ENCODE data around the gene EFCAB9. TPM values are rescaled to one million over a fixed set of nuclear protein-coding genes. Genes with fewer than 3 reads are reported as not detected.

EFCAB9 gene
- total and polyA plus RNA-seq, 9 donors = not detected

DNA sequence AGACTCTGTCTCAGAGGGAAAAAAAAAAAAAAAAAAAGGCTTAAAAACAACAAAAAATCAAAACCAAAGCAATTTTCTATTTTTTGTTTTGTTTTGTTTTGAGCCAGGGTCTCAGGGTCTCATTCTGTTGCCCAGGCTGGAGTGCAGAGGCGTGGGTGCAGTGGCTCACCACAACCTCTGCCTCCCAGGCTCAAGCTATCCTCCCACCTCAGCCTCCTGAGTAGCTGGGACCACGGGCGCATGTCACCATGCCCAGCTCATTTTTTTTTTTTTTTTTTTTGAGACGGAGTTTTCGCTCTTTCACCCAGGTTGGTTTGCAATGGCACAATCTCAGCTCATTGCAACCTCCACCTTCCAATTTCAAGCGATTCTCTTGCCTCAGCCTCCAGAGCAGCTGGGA is 11.7 kb upstream of the EFCAB9 start:
- Histone ChIP-seq H3K27me3 (no peaks in the 10 kb centered on the region), H3K27ac (no peak overlapping the region), H3K36me3 (no peaks in the 10 kb centered on the region), H3K9me3 (no peaks in the 10 kb centered on the region), H3K4me1 (ENCODE audit: insufficient read depth) (no peaks in the 10 kb centered on the region), H3K4me3 (no peak overlapping the region)
- DNase-seq = no peak
- TF ChIP-seq, protein P1, sequence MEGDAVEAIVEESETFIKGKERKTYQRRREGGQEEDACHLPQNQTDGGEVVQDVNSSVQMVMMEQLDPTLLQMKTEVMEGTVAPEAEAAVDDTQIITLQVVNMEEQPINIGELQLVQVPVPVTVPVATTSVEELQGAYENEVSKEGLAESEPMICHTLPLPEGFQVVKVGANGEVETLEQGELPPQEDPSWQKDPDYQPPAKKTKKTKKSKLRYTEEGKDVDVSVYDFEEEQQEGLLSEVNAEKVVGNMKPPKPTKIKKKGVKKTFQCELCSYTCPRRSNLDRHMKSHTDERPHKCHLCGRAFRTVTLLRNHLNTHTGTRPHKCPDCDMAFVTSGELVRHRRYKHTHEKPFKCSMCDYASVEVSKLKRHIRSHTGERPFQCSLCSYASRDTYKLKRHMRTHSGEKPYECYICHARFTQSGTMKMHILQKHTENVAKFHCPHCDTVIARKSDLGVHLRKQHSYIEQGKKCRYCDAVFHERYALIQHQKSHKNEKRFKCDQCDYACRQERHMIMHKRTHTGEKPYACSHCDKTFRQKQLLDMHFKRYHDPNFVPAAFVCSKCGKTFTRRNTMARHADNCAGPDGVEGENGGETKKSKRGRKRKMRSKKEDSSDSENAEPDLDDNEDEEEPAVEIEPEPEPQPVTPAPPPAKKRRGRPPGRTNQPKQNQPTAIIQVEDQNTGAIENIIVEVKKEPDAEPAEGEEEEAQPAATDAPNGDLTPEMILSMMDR (IDR thresholded peaks at IDR 0.05) = no peak
- no peak for TF ChIP-seq POLR2A (IDR thresholded peaks at IDR 0.05)
- no peak for TF ChIP-seq EP300 (IDR thresholded peaks at IDR 0.05)
- WGBS, 3 donors = 94 to 97% (median 96%) methylated on average over 6 of the region's 6 CpGs
- intact Hi-C loops (cut with DNase I) = loop anchor here in 3 of 4 donors (10.0 kb wide), 2 partner anchors 267 to 767 kb away; partner anchors contain the start of gene FGF18 (in 1 of the 3)

DNA sequence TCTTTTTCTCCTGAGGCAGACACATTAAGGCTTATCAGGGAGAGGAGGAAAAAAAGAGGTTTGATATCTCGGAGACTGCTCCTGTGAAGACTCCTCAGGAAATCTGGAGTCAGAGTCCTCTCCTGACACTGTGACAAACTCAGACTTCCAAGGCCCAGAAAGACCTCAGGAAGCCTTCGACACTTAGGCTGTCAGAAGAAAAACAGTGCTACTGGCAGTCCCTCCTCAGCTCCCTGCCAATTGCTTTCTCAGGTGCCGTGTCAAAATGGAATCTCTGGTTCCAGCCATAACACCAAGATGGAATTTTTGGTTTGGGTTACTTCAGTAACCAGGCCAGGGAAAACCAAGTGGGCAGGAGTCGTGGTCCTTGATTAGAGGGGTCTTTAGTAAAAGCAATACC is 10.1 kb upstream of the EFCAB9 start:
- intact Hi-C loops (cut with DNase I) = loop anchor here in 3 of 4 donors (10.0 kb wide), 2 partner anchors 269 to 769 kb away; partner anchors contain the start of gene FGF18 (in 1 of the 3)
- TF ChIP-seq EP300 (IDR thresholded peaks at IDR 0.05) = no peak
- TF ChIP-seq, protein P1 (IDR thresholded peaks at IDR 0.05) = no peak
- no peak for TF ChIP-seq POLR2A (IDR thresholded peaks at IDR 0.05)
- Histone ChIP-seq H3K9me3 (no peaks in the 10 kb centered on the region), H3K27me3 (no peaks in the 10 kb centered on the region), H3K4me3 (no peak overlapping the region), H3K36me3 (no peaks in the 10 kb centered on the region), H3K27ac (no peak overlapping the region), H3K4me1 (ENCODE audit: insufficient read depth) (no peaks in the 10 kb centered on the region)
- DNase-seq = no peak
- WGBS, 3 donors = 89 to 96% (median 90%) methylated on average over 4 of the region's 4 CpGs

- TF ChIP-seq EP300 (IDR thresholded peaks at IDR 0.05) (no peak), POLR2A (IDR thresholded peaks at IDR 0.05) (no peak)
- TF ChIP-seq, protein P1 (IDR thresholded peaks at IDR 0.05) = no peak
- no peaks in the 10 kb centered on the region for H3K9me3 ChIP-seq
- H3K27ac ChIP-seq = no peak overlapping the region
- H3K4me1 ChIP-seq (ENCODE audit: insufficient read depth) = no peaks in the 10 kb centered on the region
- no peak overlapping the region for H3K4me3 ChIP-seq
- no peak for DNase-seq
- no peaks in the 10 kb centered on the region for H3K36me3 ChIP-seq
- H3K27me3 ChIP-seq = no peaks in the 10 kb centered on the region
- 87 to 90% (median 90%) methylated on average over 10 of the region's 10 CpGs for WGBS, 3 donors
- intact Hi-C loops (cut with DNase I) = loop anchor here (5.0 to 10.0 kb wide), 5 partner anchors 73 to 770 kb away; partner anchors contain the start of genes FGF18 (in 1 of the 4) and UBTD2 (in 1 of the 4)
These were observed 8.9 kb upstream of the EFCAB9 start for GRCh38 chr5:172185096-172185461.

GRCh38 chr5:172186114-172186695 is 7.8 kb upstream of the EFCAB9 start:
- intact Hi-C loops (cut with DNase I) = loop anchor here (5.0 to 10.0 kb wide), 5 partner anchors 74 to 771 kb away; partner anchors contain the start of genes FGF18 (in 1 of the 4) and UBTD2 (in 1 of the 4)
- no peaks in the 10 kb centered on the region for H3K27me3 ChIP-seq
- no peaks in the 10 kb centered on the region for H3K9me3 ChIP-seq
- peak overlapping the region; percentile 91 for H3K4me3 ChIP-seq
- no peak for TF ChIP-seq POLR2A (IDR thresholded peaks at IDR 0.05)
- TF ChIP-seq EP300 (IDR thresholded peaks at IDR 0.05) = no peak
- TF ChIP-seq, protein P1 (IDR thresholded peaks at IDR 0.05) = no peak
- DNase-seq = peak in 1 of 5 donors; percentile 11
- H3K4me1 ChIP-seq (ENCODE audit: insufficient read depth) = no peaks in the 10 kb centered on the region
- no peak overlapping the region for H3K27ac ChIP-seq
- H3K36me3 ChIP-seq = no peaks in the 10 kb centered on the region
- 92 to 94% (median 93%) methylated on average over 13 of the region's 13 CpGs for WGBS, 3 donors

Data from ovary (tissue), 9 donors.